ENCODE results near the gene TMEM115. TPM values are rescaled to one million over a fixed set of nuclear protein-coding genes. Genes with fewer than 3 reads are reported as not detected.

The TMEM115 gene
- total and polyA plus RNA-seq, 7 experiments from 2014 or later = 17.7 to 40.9 (median 26.0) TPM

DNA sequence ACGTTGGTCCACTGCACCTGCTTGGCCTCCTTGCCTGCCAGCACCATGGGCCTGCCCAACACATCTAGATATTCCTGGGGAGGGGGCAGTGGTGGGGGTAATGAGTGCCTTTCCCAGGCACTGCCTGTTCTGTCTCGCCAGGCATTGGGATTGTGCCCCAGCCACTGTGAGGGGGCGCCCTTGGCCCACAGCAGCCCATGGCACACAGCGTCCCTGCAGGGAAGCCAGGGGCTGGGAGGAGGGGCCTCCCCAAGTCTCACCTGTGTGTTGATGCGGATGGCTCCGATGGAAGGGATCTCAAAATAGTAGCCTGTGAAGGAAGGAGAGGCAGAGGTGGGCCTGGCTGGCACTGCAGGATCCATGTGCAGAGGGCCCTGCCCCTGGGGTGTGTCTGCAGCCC lies 18.7 kb upstream of the TMEM115 start:
- H3K4me3 ChIP-seq (ENCODE audit: low read length) = no peak overlapping the region
- ChIA-PET CTCF (interaction anchor here (0.6 kb wide), 1 partner anchor 841 kb away, joined by 3 read pairs; no protein-coding TSS in a partner anchor), POLR2A (no interaction called here)
- Mint-ChIP-seq H3K4me3 (no peak overlapping the region), H3K27ac (no peak overlapping the region), H3K4me1 (peaks cover 0 to 8% (median 5%) of the 10 kb centered on the region in 7 donors), H3K27me3 (no peaks in the 10 kb centered on the region), H3K9me3 (no peaks in the 10 kb centered on the region), H3K36me3 (no peaks in the 10 kb centered on the region)
- no peaks in the 10 kb centered on the region for H3K36me3 ChIP-seq (ENCODE audit: control insufficient read depth in 2 of 3, insufficient read depth in 3 of 3, low read length in 3 of 3)
- no peak overlapping the region for H3K27ac ChIP-seq (ENCODE audit: low read depth, low read length)
- H3K9me3 ChIP-seq (ENCODE audit: control insufficient read depth in 2 of 3, low read length in 3 of 3) = no peaks in the 10 kb centered on the region
- intact Hi-C loops (cut with micrococcal nuclease) = no loop called here
- H3K27me3 ChIP-seq (ENCODE audit: control insufficient read depth in 2 of 2, insufficient read depth in 2 of 2, low read length in 2 of 2) = no peaks in the 10 kb centered on the region
- no peak for DNase-seq
- no peak for ATAC-seq
- H3K4me1 ChIP-seq (ENCODE audit: control insufficient read depth in 2 of 2, insufficient read depth in 2 of 2, low read length in 2 of 2) = no peaks in the 10 kb centered on the region

GRCh38 chr3:50375258-50375931 lies 16.1 kb upstream of the TMEM115 start:
- Mint-ChIP-seq H3K4me1 (peaks cover 3 to 21% (median 11%) of the 10 kb centered on the region in 7 donors), H3K27me3 (peaks cover 0 to 2% (median 0%) of the 10 kb centered on the region in 5 donors), H3K9me3 (no peaks in the 10 kb centered on the region), H3K27ac (no peak overlapping the region), H3K36me3 (no peaks in the 10 kb centered on the region), H3K4me3 (no peak overlapping the region)
- no peak for DNase-seq
- Histone ChIP-seq H3K4me1 (ENCODE audit: control insufficient read depth in 2 of 2, insufficient read depth in 2 of 2, low read length in 2 of 2) (no peaks in the 10 kb centered on the region), H3K27ac (ENCODE audit: low read depth, low read length) (no peak overlapping the region), H3K27me3 (ENCODE audit: control insufficient read depth in 2 of 2, insufficient read depth in 2 of 2, low read length in 2 of 2) (no peaks in the 10 kb centered on the region), H3K36me3 (ENCODE audit: control insufficient read depth in 2 of 3, insufficient read depth in 3 of 3, low read length in 3 of 3) (no peaks in the 10 kb centered on the region), H3K4me3 (ENCODE audit: low read length) (no peak overlapping the region), H3K9me3 (ENCODE audit: control insufficient read depth in 2 of 3, low read length in 3 of 3) (no peaks in the 10 kb centered on the region)
- POLR2A ChIA-PET = no interaction called here
- no peak for ATAC-seq
- CTCF ChIA-PET = no interaction called here
- intact Hi-C loops (cut with micrococcal nuclease) = no loop called here

DNA sequence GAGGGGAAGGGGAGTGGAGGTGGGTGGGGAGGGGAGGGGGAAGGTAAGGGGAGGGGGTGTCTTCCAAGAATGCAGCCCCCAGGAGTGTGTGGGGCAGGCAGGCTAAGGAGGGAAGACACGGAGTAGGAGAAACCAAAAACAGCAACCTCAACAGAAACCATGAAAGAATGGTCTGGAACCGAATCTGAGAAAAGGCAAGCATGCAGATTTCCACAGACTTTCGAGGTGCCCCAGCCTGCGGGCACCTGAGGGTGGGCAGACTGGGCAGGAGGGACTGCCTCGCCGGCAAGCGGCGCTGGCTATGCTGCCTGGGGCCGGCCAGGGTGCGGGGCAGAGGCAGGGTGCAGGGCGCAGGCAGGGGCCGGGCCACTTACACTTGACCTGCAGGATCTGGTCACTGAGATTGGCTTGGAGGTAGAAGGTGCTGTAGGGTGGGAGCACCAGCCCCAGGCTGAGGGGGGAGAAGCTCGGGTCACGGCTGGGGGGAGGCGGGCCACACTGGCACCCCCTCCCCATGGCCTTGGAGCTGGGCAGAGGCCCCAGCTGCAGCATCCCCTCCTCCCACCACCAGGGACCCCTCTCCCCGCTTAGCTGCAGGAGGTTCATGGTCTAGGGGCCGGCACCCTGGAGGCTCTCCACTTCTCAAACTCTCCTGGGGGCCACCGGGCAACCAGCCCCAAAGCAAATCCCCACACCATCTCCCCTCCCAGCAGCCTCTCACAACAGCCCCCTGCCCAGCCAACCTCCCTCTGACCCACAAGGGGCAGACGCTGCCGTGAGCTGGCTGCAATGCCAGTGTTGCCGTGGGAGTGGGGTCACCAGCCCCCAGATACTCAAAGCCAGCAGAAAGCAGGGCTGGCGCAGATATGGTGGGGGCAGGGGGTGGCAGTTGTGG lies 15.3 kb upstream of the TMEM115 start:
- ChIA-PET POLR2A (no interaction called here), CTCF (no interaction called here)
- H3K27me3 Mint-ChIP-seq = peaks cover 0 to 2% (median 0%) of the 10 kb centered on the region in 5 donors
- no peaks in the 10 kb centered on the region for H3K36me3 Mint-ChIP-seq
- no peak overlapping the region for H3K4me3 Mint-ChIP-seq
- H3K9me3 Mint-ChIP-seq = no peaks in the 10 kb centered on the region
- DNase-seq = no peak
- no peak overlapping the region for H3K27ac ChIP-seq (ENCODE audit: low read depth, low read length)
- H3K4me1 Mint-ChIP-seq = peaks cover 3 to 21% (median 11%) of the 10 kb centered on the region in 7 donors
- H3K9me3 ChIP-seq (ENCODE audit: control insufficient read depth in 2 of 3, low read length in 3 of 3) = no peaks in the 10 kb centered on the region
- no peak overlapping the region for H3K27ac Mint-ChIP-seq
- intact Hi-C loops (cut with micrococcal nuclease) = no loop called here
- H3K4me1 ChIP-seq (ENCODE audit: control insufficient read depth in 2 of 2, insufficient read depth in 2 of 2, low read length in 2 of 2) = no peaks in the 10 kb centered on the region
- no peaks in the 10 kb centered on the region for H3K27me3 ChIP-seq (ENCODE audit: control insufficient read depth in 2 of 2, insufficient read depth in 2 of 2, low read length in 2 of 2)
- H3K4me3 ChIP-seq (ENCODE audit: low read length) = no peak overlapping the region
- no peaks in the 10 kb centered on the region for H3K36me3 ChIP-seq (ENCODE audit: control insufficient read depth in 2 of 3, insufficient read depth in 3 of 3, low read length in 3 of 3)
- ATAC-seq = no peak

DNA sequence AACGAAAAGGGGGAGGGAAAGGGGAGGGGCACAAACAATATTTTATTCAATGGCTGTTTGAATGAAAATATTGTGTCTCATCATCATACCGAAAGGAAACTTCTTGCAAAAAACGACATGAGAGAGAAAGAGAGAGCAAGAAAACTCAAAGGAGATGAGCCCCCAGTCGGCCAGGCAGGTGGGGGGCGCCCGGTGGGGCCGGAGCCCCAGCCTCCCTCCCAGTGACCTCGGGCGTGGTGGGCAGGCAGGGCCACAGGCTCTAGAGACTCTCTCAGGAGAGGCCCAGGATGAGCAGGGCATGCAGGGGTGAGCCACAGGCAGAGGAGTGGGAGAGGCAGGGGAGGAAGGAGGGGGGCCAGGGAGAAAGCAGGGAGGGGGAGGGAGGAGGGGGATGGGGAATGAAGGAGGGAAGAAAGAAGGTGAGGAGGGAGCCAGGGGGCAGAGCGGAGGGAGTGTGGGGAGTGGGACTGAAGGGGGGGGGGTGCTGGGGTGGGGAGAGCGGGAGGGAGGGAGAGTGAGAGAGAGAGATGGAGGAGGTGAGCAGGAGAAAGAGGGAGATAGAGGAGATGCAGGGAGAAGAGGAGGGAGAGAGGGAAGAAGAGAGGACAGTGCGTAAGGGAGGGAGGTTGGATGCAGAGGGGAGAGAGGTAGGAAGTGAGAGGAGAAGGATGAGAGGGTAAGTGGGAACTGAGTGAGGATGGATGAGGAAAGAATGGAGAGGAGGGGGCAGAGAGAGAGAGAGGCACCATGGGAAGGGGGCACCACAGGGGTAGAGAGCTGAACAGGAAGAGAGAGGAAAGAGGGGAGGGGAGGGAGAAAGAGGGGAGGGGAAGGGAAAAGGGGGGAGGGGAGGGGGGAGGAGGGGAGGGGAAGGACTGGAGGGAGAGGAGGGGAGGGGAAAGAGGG lies 14.1 kb upstream of the TMEM115 start:
- Mint-ChIP-seq H3K9me3 (no peaks in the 10 kb centered on the region), H3K27ac (peak overlapping the region in 4 of 9 donors; percentile 28 to 67 (median 54)), H3K4me1 (peaks cover 3 to 26% (median 11%) of the 10 kb centered on the region in 7 donors), H3K36me3 (no peaks in the 10 kb centered on the region), H3K4me3 (peak overlapping the region in 2 of 10 donors; percentile 16 to 41), H3K27me3 (peaks cover 0 to 2% (median 0%) of the 10 kb centered on the region in 5 donors)
- H3K27me3 ChIP-seq (ENCODE audit: control insufficient read depth in 2 of 2, insufficient read depth in 2 of 2, low read length in 2 of 2) = no peaks in the 10 kb centered on the region
- ATAC-seq = no peak
- no peaks in the 10 kb centered on the region for H3K36me3 ChIP-seq (ENCODE audit: control insufficient read depth in 2 of 3, insufficient read depth in 3 of 3, low read length in 3 of 3)
- no peak overlapping the region for H3K4me3 ChIP-seq (ENCODE audit: low read length)
- no peak overlapping the region for H3K27ac ChIP-seq (ENCODE audit: low read depth, low read length)
- ChIA-PET CTCF (no interaction called here), POLR2A (no interaction called here)
- intact Hi-C loops (cut with micrococcal nuclease) = no loop called here
- no peaks in the 10 kb centered on the region for H3K9me3 ChIP-seq (ENCODE audit: control insufficient read depth in 2 of 3, low read length in 3 of 3)
- DNase-seq = no peak
- H3K4me1 ChIP-seq (ENCODE audit: control insufficient read depth in 2 of 2, insufficient read depth in 2 of 2, low read length in 2 of 2) = no peaks in the 10 kb centered on the region

- no peak for ATAC-seq
- Histone ChIP-seq H3K27me3 (ENCODE audit: control insufficient read depth in 2 of 2, insufficient read depth in 2 of 2, low read length in 2 of 2) (no peaks in the 10 kb centered on the region), H3K9me3 (ENCODE audit: control insufficient read depth in 2 of 3, low read length in 3 of 3) (no peaks in the 10 kb centered on the region), H3K36me3 (ENCODE audit: control insufficient read depth in 2 of 3, insufficient read depth in 3 of 3, low read length in 3 of 3) (no peaks in the 10 kb centered on the region), H3K4me3 (ENCODE audit: low read length) (no peak overlapping the region), H3K27ac (ENCODE audit: low read depth, low read length) (no peak overlapping the region), H3K4me1 (ENCODE audit: control insufficient read depth in 2 of 2, insufficient read depth in 2 of 2, low read length in 2 of 2) (no peaks in the 10 kb centered on the region)
- peak overlapping the region in 1 of 9 donors; percentile 71 for H3K27ac Mint-ChIP-seq
- peaks cover 3 to 31% (median 12%) of the 10 kb centered on the region in 7 donors for H3K4me1 Mint-ChIP-seq
- intact Hi-C loops (cut with micrococcal nuclease) = no loop called here
- peak in 3 of 9 donors; percentile 32 to 35 (median 35) for DNase-seq
- no peaks in the 10 kb centered on the region for H3K9me3 Mint-ChIP-seq
- H3K36me3 Mint-ChIP-seq = no peaks in the 10 kb centered on the region
- peaks cover 0 to 2% (median 0%) of the 10 kb centered on the region in 5 donors for H3K27me3 Mint-ChIP-seq
- ChIA-PET CTCF (no interaction called here), POLR2A (no interaction called here)
- H3K4me3 Mint-ChIP-seq = no peak overlapping the region
Observed at GRCh38 chr3:50372349-50372748, 13.0 kb upstream of the TMEM115 start.

- Histone ChIP-seq H3K36me3 (ENCODE audit: control insufficient read depth in 2 of 3, insufficient read depth in 3 of 3, low read length in 3 of 3) (no peaks in the 10 kb centered on the region), H3K9me3 (ENCODE audit: control insufficient read depth in 2 of 3, low read length in 3 of 3) (no peaks in the 10 kb centered on the region), H3K27me3 (ENCODE audit: control insufficient read depth in 2 of 2, insufficient read depth in 2 of 2, low read length in 2 of 2) (no peaks in the 10 kb centered on the region), H3K27ac (ENCODE audit: low read depth, low read length) (no peak overlapping the region), H3K4me3 (ENCODE audit: low read length) (no peak overlapping the region), H3K4me1 (ENCODE audit: control insufficient read depth in 2 of 2, insufficient read depth in 2 of 2, low read length in 2 of 2) (peaks cover 2 to 10% of the 10 kb centered on the region in 2 donors)
- no peak for ATAC-seq
- Mint-ChIP-seq H3K36me3 (no peaks in the 10 kb centered on the region), H3K4me3 (no peak overlapping the region), H3K27me3 (peaks cover 0 to 2% (median 0%) of the 10 kb centered on the region in 5 donors), H3K27ac (peak overlapping the region in 2 of 9 donors; percentile 17 to 74), H3K9me3 (no peaks in the 10 kb centered on the region), H3K4me1 (peaks cover 3 to 40% (median 17%) of the 10 kb centered on the region in 7 donors)
- intact Hi-C loops (cut with micrococcal nuclease) = no loop called here
- no peak for DNase-seq
- ChIA-PET POLR2A (no interaction called here), CTCF (interaction anchor here (1.2 kb wide), 1 partner anchor 172 kb away, joined by 3 read pairs; no protein-coding TSS in a partner anchor)
Observed at GRCh38 chr3:50371133-50371685, 11.9 kb upstream of the TMEM115 start.
